Erythroblast (primary cell): ENCODE results near the gene DMD.
A peak's percentile ranks its signal among the peaks of the same experiment; 100 is the strongest.

Experiments used
- DNase-seq, 2 experiments: peaks; one replicate each; lab custom pipeline; 2025; lab: John Stamatoyannopoulos, UW
- GATA1 ChIP-seq: IDR thresholded peaks from 2 replicates; pipeline ENCODE4 v1.6.1; 2011; ENCODE audit warnings: low read depth, mild to moderate bottlenecking, control low read depth, low read length, moderate library complexity
- POLR2A ChIP-seq: IDR thresholded peaks from 2 replicates; pipeline ENCODE4 v1.6.1; 2011; ENCODE audit warnings: mild to moderate bottlenecking, low read length

The DMD gene

DNA sequence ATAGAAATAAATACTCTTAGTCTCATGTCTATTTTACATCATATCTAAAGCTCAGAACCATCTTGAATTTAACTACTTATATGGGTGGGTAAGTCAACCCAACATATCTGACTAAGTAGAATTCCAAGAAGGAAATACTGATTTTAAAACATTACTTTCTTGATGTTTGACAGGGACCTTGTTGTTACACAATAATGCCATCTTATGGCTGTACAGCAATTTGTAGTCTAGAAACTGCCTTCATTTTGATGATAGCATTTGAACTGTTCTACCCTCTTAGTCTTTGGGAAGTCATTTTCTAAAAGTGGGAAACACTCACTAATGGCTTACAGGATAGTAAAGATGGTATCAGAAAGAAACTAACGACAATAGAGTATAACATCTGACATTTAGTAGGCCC lies 929.5 kb downstream of the DMD start:
- DNase-seq: no peak
- TF ChIP-seq POLR2A (no peak), GATA1 (no peak)

DNA sequence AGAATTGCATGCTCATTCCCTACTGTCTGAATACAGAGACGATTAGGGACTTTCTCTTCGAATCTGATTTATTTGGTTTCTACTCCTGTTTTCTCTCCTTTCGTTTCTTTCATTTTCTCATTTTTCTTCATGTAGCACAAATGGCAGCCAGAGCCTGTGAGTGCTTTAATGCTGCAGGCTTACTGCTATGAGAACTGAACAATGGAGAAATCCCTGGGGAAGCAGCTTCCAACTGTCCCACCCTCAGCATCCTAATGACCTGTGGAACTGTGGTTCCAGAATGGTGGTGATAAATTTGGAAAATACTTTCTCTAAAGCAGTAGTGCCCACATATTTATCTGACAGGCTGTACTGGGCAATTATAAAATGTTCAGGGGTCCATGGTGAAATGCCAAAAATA lies 930.4 kb downstream of the DMD start:
- DNase-seq: no peak
- TF ChIP-seq GATA1 (no peak), POLR2A (no peak)

GRCh38 chrX:32280489-32280888 lies 930.9 kb downstream of the DMD start:
- no peak for DNase-seq
- TF ChIP-seq POLR2A (no peak), GATA1 (no peak)

DNA sequence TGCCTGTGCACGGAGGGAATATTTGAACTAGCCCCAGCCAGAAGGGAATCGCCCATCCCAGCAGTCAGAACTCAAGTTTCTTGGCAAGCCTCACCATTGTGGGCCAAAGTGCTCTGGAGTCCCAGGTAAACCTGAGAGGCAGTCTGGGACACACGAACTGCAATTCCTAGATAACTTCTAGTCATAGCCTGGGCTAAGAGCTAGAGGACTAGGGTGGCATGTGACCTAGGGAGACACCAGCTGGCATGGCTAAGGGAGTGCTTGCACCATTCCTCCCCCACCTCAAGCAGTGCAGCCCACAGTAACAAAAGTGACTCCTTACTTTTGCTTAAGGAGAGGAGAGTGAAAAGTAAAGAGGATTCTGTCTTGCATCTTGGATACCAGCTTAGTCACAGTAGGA lies 935.2 kb downstream of the DMD start:
- no peak for DNase-seq
- TF ChIP-seq POLR2A (no peak), GATA1 (no peak)

- DNase-seq: no peak
- no peak for TF ChIP-seq POLR2A
- no peak for TF ChIP-seq GATA1
Observed at GRCh38 chrX:32269866-32270265, 941.5 kb downstream of the DMD start.

- DNase-seq: no peak
- no peak for TF ChIP-seq GATA1
- TF ChIP-seq POLR2A: no peak
Observed at GRCh38 chrX:32268207-32268606, 943.1 kb downstream of the DMD start.

GRCh38 chrX:32267796-32268195 lies 943.6 kb downstream of the DMD start:
- TF ChIP-seq POLR2A: no peak
- TF ChIP-seq GATA1: no peak
- no peak for DNase-seq

DNA sequence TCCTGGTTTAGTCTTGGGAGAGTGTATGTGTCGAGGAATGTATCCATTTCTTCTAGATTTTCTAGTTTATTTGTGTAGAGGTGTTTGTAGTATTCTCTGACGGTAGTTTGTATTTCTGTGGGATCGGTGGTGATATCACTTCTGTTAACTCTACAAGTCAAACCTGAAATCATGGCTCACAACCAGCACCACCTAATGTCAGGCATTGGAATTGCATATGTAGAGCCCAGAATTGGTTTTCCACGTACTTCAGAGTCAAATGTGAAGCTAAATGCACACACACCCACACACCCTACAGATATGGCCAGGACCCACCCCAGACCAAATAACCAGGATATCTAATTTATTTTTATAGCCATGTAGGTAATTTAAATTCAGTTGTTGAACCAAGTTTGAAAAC lies 964.7 kb downstream of the DMD start:
- peak in 1 of 2 experiments; percentile 1 for DNase-seq

DNA sequence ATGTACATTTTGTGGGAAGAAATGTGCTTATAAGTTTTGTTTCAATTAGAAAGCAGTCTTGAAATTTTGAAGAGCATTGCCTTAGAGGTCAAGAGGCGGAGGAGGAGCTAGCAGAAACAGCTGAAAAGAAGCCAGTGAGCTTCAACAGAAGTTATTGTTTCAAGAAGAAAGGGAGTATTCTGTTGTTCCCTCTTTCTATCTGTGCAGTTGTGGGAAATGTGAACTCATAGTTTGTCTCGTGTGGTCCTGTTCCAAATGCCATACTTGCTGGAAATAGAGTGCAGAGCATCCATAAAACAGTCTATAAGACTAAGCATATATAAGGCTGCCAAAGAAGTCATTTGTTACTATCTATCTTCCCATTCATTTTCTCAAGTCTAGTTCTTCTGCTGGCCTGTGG lies 1015.7 kb downstream of the DMD start:
- DNase-seq: no peak
- no peak for TF ChIP-seq POLR2A

DNA sequence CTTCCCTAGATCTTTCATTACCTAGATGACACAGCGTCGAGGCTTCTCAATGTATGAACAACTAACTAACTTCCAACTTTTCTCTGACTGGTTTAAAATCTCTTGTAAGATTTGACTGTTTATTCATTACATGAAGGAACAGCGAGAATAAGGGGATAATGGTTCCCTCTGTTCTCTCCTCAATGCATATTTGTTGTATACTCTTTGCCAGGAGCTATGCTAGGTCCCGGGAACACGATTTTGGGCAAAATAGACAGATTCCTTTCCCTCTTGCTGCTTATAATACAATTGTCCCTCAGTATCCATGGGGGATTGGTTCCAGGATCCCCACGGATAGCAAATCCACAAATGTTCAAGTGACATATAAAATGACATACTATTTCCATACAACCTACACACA lies 1020.0 kb downstream of the DMD start:
- TF ChIP-seq POLR2A: no peak
- TF ChIP-seq GATA1: no peak
- DNase-seq: no peak

- TF ChIP-seq POLR2A (no peak), GATA1 (no peak)
- DNase-seq: no peak
Observed at GRCh38 chrX:32185160-32185559, 1026.2 kb downstream of the DMD start.

DNA sequence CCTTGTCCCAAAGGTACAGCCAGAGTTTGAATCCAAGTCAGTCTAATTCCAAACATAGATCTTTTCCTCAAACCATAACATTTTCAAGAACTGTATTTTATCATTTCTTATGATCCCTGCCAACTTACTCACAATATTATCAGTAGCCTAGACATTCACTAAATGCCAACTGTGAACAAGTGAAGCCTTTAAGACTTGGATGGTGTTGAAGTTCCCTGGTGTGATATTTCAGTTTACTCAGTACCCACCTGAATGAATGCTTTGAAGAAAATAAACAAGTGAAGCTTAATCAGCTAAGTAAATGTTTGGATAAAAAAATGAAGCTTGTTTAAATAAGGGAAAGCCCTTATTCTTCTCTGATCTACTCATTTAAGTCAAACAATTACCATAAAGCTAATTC lies 1028.3 kb downstream of the DMD start:
- DNase-seq: no peak
- no peak for TF ChIP-seq GATA1
- TF ChIP-seq POLR2A: no peak

DNA sequence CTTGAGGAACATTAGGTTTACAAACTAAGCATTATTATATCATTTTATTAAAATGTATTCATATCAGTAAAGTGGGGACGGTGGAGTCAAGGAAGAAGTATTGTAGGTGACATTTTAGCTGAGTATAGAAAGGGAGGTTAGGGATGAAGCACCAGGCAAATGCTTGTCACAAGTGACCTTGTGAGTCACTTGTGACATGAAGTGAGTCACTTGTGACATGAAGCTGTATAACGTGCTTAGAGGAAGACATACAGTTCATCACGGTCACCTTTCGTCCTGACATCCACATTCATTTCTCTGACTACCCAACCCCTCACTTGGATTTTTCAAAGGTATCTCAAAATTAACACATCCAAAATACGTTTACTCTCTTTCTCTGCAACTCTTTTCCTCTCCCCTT lies 1034.8 kb downstream of the DMD start:
- TF ChIP-seq POLR2A: no peak
- no peak for TF ChIP-seq GATA1
- DNase-seq: no peak

DNA sequence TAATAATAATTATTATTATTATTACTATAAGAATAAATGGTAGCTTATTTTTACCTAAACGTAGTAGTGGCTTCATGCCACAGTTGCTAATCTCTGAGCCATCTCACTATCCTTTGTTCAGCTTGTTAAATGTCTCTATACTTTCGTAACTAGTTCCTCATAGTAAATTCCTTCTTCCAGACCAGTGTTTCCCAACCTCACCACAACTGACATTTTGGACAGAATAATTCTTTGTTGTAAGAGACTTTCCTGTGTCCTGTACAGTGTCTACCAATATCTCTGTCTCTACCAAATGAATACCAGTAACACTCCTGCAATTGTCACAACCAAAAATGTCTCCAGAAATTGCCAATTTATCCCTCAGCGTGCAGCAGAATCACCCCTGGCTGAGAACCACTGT lies 1040.9 kb downstream of the DMD start:
- DNase-seq: no peak
- TF ChIP-seq GATA1 (no peak), POLR2A (no peak)

GRCh38 chrX:32155044-32155638 lies 1056.2 kb downstream of the DMD start:
- DNase-seq: no peak
- TF ChIP-seq GATA1 (no peak), POLR2A (no peak)
